NCI-H2196 treated with DMSO at 0.1 percent for 48 hours (cell line): ENCODE results near the gene LRP3.
"Not testable (repeated sequence)": the region's sequence is repeated elsewhere in the genome, so short reads cannot be mapped to it uniquely, and the experiment has no call there.

ENCODE experiments used
- DNase-seq: peaks from one replicate; lab custom pipeline; 2025; ENCODE audit not compliant: unreplicated experiment; lab: John Stamatoyannopoulos, UW

LRP3 gene, protein sequence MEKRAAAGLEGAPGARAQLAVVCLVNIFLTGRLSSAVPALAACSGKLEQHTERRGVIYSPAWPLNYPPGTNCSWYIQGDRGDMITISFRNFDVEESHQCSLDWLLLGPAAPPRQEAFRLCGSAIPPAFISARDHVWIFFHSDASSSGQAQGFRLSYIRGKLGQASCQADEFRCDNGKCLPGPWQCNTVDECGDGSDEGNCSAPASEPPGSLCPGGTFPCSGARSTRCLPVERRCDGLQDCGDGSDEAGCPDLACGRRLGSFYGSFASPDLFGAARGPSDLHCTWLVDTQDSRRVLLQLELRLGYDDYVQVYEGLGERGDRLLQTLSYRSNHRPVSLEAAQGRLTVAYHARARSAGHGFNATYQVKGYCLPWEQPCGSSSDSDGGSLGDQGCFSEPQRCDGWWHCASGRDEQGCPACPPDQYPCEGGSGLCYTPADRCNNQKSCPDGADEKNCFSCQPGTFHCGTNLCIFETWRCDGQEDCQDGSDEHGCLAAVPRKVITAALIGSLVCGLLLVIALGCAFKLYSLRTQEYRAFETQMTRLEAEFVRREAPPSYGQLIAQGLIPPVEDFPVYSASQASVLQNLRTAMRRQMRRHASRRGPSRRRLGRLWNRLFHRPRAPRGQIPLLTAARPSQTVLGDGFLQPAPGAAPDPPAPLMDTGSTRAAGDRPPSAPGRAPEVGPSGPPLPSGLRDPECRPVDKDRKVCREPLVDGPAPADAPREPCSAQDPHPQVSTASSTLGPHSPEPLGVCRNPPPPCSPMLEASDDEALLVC

DNA sequence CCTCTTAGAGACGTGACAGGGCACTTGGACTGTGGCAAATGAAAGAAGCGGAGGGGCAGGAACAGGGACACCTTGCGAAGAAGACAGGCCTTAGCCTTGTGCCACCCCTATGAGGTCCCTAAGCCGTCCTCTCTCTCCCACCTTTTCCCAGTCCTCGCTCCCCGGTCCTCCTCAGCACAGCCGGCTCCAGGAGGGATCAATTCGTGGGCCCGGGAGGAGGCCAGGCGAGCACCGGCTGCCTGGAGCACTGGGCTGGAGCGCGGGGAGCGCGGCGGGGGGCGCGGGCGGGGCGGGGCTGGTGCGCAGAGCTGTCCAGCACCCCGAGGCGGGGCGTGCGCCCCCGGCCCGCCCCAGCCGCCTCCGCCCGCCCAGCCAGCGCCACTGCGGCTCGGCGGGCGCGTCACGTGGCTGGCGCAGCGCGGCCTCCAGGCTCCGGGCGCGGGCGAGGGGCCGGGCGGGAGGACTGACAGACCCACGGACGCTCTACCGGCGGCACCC is at the start of gene LRP3:
LRP3 (plus strand) TSS at position 466 of the 498 bp plus-strand sequence. CDS start 456 bp downstream, outside the sequence.
- DNase-seq, result peak; percentile 15

DNA sequence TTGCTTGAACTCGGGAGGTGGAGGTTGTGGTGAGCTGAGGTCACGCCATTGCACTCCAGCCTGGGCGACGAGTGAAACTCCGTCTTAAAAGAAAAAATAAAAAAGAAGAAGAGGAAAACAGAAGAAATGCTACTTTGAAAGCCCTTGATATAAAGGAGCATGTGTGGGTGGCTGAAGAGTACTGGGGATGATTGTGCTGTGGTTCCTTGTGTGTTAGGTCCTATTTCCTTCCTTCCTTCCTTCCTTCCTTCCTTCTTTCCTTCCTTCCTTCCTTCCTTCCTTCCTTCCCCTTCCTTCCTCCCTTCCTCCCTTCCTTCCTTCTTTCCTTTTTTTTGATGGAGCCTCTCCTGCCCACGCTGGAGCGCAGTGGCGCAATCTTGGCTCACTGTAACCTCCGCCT is 47.9 kb upstream of the LRP3 start:
- DNase-seq, result no peak

DNA sequence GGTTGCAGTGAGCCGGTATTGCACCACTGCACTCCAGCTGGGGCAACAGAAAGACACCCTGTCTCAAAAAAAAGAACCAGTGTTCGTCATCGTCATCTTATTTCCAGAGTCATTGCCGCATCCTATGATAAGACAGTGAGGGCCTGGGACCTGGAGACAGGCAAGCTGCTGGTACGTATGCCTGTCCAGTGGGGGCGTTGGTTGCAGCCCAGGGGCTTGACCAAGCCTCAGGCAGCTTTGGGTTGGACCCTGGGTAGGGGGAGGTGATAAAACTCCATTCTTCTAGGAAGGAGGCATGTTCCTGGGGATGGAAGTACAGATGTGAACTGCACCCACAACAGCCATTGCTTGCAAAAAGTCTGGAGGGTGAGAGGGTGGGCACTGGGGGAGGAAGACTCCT is 46.6 kb upstream of the LRP3 start:
- no peak for DNase-seq

DNA sequence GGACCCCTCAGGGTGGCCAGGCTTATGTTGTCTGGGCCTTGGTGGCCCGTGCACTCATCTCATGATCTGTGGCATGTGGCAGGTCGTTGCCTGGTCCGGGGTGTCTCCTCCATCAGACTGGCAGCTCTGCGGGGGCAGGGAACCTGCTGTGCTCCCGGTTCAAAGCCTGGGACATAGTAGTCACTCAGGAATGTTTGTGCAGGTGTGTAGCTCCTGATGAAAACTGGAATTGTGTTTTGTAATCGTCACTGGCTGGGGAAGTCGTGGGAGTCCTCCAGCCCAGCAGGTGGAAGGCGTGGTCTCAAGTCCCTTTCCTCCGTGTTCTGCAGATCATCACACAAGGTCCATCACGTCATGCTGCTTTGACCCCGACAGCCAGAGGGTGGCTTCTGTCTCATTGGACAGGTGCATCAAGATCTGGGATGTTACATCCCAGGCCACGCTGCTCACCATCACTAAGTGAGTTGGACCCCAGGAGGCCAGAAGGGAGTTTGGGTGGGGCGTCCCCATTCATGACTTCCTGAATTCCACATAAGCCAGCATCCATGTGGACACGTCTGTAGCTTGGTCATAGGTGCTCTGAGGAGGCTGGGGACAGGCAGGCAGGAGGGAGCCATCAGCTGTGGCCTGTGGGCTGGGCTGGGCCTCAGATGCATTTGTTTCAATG is 43.1 kb upstream of the LRP3 start:
- no peak for DNase-seq

DNA sequence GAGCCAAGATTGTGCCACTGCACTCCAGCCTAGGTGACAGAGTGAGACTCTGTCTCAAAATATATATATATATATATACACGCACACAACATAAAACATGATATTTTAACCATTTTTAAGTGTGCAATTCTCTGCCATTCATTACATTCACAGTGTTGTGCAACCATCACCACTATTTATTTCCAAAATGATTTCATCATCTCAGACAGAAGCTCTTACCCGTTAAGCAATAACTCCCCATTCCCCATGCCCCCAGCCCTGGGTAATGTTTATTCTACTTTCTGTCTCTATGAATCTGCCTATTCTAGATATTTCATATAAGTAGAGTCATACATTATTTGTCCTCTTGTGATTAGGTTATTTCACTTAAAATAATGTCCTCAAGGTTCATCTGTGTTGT is 42.0 kb upstream of the LRP3 start:
- DNase-seq, result no peak

DNA sequence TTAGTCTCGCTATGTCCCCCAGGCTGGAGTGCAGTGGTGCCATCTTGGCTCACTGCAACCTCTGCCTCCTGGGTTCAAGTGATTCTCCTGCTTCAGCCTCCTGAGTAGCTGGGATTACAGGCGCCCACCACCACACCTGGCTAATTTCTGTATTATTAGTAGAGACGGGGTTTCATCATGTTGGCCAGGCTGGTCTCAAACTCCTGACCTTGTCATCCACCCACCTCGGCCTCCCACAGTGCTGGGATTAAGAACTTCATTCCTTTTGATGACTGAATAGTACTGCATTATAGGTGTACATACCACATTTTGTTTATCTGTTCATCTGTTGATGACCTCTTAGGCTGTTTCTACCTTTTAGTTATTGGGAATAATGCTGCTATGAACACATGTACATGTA is 41.5 kb upstream of the LRP3 start:
- DNase-seq, result not testable (repeated sequence)

DNA sequence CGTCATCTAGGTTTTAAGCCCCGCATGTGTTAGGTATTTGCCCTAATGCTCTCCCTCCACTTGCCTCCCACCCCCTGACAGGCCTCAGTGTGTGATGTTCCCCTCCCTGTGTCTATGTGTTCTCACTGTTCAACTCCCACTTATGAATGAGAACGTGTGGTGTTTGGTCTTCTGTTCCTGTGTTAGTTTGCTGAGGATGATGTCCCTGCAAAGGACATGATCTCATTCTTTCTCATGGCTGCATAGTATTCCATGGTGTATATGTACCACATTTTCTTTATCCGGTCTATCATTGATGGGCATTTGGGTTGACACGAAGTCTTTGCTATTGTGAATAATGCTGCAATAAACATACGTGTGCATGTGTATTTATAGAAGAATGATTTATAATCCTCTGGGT is 39.8 kb upstream of the LRP3 start:
- not testable (repeated sequence) for DNase-seq

DNA sequence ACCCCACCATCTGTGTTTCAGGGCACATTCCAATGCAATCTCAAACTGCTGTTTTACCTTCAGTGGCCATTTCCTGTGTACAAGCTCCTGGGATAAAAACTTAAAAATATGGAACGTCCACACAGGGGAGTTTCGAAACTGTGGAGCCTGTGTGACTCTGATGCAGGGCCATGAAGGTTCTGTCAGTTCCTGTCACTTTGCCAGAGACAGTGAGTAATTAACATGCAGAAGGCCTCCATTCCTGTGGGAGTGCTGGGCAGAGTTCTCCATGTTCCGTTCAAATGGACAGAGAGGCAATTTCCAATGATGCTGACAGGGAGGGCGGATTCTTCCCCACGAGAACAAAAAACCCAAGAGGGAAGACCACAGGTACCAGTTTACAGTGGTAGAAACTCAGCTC is 37.8 kb upstream of the LRP3 start:
- no peak for DNase-seq

DNA sequence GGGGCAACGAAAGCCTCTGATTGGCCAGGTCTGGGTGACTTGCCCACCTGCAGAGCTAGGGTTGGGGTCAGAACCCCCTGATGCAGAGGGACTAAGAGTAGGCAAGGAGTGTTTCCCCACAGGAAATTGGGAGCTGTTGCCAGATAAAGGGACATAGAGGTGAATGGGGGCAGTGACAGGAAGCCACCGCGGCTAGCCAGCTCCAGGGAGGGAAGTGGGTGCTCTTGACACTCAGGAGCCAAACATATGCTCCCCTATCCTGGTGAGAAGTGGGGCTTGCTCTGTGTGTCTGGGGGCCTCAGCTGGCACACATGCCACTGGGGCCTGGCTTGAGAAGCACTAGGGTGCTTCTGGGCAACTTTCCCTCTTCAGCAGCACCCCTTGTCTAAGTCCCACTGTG is 36.2 kb upstream of the LRP3 start:
- DNase-seq, result no peak

DNA sequence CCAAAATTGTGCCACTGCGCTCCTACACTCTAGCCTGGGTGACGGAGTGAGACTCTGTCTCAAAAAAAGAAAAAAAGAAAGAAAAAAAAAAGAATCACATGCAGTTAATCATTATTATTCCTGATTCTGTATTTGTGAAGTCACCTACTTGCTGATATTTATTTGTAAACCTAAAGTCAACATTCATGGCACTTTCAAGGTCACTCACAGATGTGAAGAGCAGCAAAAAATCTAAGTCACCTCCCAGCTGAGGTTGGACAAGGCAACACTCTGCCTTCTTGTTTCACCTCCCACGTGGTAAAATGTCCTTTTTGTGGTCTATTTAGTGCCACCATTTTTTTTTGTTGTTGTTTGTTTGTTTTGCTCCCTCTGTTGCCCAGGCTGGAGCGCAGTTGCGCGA is 35.8 kb upstream of the LRP3 start:
- no peak for DNase-seq

DNA sequence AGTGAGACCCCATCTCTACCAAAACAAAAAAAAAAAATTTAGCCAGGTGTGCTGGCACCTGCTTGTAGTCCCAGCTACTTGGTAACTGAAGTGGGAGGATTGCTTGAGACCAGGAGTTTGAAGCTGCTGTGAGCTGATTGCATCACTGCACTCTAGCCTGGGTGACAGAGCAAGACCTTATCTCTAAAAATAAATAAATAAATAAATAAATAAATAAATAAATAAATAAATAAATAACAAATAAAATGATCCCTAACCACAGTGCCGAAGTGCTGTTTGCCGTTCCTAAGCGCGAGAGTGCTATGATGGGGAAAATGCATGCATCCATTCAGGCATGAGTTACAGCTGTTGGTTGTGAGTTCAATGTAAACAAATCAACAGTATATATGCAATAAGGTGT is 35.0 kb upstream of the LRP3 start:
- no peak for DNase-seq

DNA sequence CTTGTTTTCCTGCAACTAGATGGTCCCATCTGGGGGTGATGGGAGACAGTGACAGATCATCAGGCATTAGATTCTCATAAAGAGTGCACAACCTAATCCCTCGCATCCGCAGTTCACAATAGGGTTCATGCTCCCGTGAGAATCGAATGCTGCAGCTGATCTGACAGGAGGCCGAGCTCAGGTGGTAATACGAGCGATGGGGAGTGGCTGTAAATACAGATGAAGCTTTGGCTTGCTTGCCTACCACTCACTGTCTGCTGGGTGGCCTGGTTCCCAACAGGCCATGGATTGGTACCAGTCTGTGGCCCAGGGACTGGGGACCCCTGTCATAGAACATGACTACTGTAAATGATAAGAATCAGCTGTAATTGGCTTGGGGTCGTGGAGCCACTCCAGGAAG is 34.2 kb upstream of the LRP3 start:
- no peak for DNase-seq

DNA sequence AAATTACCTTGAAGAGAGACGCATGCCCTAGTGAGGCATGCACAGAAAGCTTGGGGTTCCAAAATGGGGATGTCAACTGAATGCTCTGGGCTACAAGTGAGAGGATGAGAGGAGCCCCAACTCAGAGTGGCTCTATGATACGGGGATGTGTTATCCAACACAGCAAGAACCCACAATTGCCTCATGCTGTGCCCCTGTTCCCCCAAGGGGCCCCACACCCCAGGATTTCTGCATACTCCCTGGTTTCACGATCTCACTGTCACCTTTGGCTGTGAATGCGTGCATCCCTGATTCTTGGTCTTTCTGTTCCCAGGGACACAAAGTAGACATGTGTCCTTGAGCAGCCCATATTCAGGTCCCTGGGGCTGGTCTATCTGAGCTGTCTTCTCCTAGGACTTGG is 32.9 kb upstream of the LRP3 start:
- no peak for DNase-seq

DNA sequence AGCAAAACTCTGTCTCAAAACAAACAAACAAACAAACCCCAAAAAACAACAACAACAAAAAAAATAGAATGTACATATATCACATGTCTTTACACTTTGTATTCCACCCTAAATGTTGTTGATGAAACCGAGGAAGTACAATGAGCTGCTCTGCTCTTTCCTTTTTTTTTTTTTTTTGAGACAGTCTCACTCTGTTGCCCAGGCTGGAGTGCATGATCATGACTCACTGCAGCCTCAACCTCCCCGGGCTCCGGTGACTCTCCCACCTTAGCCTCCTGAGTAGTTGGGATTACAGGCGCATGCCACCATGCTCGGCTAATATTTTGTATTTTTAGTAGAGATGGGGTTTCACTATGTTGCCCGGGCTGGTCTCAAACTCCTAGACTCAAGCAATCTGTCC is 30.6 kb upstream of the LRP3 start:
- DNase-seq, result no peak

DNA sequence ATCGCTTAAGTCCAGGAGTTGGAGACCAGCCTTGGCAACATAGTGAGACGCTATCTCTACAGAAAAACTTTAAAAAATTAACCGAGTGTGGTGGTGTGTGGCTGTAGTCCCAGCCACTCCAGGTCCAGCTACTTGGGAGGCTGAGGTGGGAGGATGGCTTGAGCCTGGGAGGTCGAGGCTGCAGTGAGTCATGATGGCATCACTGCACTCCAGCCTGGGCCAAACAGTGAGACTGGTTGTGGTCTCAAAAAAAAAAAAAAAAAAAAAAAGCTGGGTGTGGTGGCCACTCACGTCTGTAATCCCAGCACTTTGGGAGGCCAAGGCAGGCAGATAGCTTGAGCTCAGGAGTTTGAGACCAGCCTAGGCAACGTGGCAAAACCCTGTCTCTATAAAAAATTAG is 28.1 kb upstream of the LRP3 start:
- DNase-seq, result not testable (repeated sequence)

DNA sequence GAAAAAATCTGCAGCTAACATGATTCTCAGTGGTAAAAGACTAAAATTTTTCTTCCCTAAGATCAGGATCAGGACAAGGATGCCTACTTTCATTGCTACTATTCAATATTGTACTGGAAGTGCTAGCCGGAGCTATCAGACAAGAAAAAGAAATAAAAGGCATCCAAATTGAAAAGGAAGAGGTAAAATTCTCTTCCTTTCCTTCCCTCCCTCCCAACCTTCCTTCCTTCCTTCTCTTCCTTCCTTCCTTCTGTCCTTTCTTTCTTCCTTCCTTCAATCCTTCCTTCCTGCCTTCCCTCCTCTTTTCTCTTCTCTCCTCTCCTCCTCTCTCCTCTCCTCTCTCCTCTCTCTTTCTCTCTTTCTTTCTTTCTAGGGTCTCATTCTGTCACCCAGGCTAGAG is 26.7 kb upstream of the LRP3 start:
- DNase-seq, result no peak

DNA sequence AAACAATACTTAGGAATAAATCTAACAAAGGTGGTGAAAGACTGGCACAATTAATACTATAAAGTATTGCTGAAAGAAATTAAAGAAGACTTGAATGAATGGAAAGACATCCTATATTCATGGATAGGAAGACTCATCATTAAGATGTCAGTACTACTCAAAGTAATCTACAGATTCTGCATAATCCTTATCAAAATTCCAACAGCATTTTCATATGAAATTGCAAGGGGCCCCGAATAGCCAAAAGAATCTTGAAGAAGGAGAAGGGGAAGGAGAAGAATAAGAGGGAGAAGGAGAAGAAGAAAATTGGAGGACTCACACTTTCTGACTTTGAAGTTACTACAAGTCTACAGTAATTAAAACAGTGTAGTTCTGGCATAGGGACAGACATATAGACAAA is 25.6 kb upstream of the LRP3 start:
- DNase-seq, result no peak

DNA sequence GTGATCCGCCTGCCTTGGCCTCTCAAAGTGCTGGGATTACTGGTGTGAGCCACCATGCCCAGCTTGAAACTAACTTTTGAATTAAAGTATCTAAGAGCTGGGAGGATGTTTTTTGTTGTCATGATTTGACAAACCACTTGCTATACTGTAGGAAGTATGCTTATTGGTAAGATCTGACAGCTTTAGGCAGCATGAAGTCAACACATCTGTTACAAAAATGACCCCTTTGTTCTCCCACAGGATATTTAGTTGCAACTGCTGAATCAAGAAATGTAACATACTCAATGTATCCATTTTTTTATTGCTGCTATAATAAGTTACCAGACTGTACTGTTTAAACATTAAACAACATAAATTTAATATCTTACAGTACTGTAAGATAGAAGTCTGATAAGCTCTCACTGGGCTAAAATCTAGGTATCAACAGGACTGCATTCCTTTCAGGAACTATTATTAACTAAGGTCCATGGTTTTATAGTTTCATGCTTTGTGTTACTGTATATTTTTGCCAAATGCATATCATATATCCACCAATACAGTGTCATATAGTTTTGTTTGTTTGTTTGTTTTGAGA is 22.8 kb upstream of the LRP3 start:
- DNase-seq, result no peak

DNA sequence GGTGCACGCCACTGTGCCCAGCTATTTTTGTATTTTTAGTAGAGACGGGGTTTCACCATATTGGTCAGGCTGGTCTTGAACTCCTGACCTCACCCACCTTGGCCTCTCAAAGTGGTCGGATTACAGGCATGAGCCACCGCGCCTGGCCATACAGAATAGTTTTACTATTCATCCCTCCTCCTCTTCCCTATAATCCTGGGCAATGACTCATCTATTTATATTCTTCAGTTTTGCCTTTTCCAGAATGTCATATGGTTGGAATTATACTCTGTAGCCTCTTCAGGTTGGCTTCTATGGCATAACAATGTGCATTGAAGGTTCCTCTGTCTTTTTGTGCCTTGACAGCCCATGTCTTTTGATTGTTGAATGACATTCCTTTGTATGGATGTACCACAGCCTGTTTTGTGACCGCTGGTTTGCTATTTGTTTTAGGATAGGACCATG is 22.2 kb upstream of the LRP3 start:
- no peak for DNase-seq

DNA sequence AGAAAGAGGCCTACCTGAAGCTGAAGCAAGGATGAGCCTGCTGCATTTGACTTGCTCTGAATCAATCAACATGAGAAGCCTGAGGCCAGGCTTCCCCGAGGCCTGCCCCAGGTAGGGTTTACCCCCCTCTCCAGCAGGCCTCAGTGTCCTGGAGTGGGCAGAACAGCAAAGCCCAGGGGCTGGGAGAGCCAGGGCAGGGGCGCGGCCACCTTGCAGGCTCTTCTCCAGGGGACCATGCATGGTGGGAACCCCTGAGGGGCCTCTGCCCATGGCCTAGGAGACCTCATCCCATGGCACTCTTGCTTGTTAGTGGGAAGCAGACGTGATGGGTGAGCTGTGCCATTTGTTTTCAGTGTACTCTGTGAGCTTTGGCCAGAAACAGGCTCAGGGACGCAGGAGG is 19.9 kb upstream of the LRP3 start:
- DNase-seq, result no peak

DNA sequence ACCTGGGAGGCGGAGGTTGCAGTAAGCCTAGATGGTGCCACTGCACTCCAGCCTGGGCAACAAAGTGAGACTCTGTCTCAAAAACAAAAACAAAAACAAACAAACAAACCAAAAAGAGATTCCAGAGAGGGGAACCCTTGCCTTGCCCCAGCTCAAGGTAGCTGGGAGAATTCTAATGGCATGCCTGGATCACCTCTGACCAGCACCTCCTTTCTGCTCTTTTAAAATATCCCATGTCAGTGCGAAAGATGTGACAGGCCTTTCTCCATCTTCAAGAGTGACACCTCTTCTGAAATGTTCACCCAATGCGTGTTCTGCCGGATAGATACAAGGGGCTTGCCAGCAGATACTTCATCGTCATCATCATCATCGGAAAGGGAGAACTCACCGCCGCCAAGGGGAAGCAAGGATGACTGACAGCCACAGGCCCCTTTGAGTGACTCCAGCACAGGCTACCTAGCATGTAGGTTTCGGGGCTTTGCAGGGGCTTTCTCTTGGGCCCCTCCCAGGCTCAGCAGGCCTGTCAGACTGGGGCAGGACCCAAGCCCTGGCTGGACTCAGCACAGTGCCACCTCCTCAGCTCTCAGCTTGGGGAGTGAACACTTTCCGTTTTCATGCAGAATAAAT is 18.9 kb upstream of the LRP3 start:
- no peak for DNase-seq
